Stimulated activated CD4-positive, alpha-beta T cell treated with anti-CD3 and anti-CD28 coated beads, Interleukin-1b, Interleukin-23, amount 100 ng/mL, for 48 hours (primary cell): Measurements from ENCODE around the gene DST.

Experiments
- DNase-seq: peaks from one replicate; pipeline ENCODE4 v3.0.0-alpha.2; 2020

Gene DST

GRCh38 chr6:56618050-56618449 lies 24.6 kb downstream of the DST start:
- DNase-seq: no peak

GRCh38 chr6:56616967-56617366 lies 25.7 kb downstream of the DST start:
- DNase-seq: no peak

- DNase-seq: no peak
Observed at GRCh38 chr6:56613247-56613851, 29.3 kb downstream of the DST start.

GRCh38 chr6:56608332-56608731 lies 34.4 kb downstream of the DST start:
- no peak for DNase-seq

GRCh38 chr6:56607111-56607752 lies 35.5 kb downstream of the DST start:
- no peak for DNase-seq

GRCh38 chr6:56605435-56605834 lies 37.3 kb downstream of the DST start:
- DNase-seq: no peak

DNA sequence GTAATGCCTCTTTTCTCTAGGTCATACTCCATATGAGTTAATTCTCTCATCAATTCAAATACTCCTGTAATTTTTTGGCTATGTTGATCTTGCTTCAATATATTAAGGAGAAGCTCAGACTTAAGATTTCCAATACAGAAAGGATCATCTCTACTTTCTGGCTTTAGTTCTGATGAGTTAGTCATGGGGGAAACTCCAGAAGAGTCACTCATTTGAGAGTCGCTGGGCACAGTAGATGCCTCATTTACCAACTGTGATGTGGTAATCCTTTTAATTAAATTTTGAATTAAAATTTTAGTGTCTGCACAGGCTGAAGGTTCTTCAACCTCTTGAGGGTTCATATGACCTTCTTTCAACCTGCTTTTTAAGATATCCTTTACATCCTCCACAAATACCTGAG lies 38.5 kb downstream of the DST start:
- no peak for DNase-seq

- no peak for DNase-seq
Observed at GRCh38 chr6:56601390-56601789, 41.3 kb downstream of the DST start.

DNA sequence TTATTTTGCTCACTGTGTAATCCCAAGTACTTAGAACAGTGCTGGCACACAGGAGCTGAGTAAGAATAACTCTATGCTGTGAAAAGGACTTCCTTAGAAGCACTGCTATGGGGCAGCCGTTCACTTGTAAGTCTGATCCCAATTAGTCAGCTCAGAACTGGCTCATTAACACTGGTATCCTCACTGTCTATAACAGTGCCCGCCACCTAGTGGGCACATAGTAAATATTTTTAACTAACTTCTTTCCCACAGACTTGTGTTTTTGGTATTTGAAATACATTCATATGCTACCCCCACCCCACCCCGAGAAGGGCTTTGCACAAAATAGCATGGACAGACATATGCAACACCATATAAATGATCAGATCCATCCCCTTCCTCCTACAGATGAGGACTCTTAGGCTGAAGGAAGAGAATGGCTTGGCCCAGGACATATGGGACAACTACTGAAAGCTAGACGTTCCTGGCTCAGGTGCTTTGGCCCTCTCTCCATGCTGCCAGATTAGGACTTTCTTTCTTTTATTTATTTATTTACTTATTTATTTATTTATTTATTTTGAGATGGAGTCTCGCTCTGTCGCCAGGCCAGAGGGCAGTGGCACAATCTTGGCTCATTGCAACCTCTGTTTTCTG lies 47.1 kb downstream of the DST start:
- peak; percentile 51 for DNase-seq

GRCh38 chr6:56594699-56595098 lies 48.0 kb downstream of the DST start:
- DNase-seq: no peak

DNA sequence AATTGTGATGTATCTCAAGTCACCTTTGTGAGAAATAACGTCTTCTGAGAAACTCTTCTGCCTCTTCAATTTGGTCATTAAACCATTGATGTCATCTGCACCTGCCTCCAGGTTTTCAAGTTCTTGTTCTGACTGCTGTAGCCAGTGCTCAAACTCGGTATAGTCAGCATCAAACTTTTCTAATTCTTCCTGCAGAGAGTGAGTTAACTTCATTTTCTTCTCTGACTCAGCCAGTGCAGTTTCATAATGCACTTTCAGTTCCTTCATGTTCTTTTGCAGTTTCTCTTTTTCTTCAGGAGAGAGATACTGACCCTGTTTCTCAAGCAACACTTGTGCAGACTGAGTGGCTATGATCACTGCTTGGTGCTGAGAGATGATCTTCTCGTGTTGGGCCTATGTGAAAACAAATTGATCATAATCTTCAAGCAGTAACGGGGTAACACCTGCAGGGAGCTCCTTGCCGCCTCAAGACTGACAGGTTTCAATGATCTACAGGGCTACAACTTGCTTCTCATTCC lies 48.8 kb downstream of the DST start:
- peak; percentile 56 for DNase-seq

DNA sequence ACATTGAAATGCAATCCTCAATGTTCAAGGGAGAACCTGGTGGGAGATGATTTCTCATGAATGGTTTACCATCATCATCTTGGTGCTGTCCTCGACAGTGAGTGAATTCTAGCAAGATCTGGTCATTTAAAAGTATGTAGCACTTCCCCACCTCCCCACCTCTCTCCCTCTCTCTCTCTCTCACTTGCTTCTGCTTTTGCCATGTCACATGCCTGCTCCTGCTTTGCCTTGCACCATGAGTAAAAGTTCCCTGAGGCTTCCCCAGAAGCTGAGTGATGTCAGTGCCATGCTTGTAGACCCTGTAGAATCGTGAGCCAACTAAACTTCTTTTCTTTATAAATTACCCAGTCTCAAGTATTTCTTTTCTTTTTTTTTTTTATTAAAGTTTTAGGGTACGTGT lies 60.5 kb downstream of the DST start:
- DNase-seq: no peak

DNA sequence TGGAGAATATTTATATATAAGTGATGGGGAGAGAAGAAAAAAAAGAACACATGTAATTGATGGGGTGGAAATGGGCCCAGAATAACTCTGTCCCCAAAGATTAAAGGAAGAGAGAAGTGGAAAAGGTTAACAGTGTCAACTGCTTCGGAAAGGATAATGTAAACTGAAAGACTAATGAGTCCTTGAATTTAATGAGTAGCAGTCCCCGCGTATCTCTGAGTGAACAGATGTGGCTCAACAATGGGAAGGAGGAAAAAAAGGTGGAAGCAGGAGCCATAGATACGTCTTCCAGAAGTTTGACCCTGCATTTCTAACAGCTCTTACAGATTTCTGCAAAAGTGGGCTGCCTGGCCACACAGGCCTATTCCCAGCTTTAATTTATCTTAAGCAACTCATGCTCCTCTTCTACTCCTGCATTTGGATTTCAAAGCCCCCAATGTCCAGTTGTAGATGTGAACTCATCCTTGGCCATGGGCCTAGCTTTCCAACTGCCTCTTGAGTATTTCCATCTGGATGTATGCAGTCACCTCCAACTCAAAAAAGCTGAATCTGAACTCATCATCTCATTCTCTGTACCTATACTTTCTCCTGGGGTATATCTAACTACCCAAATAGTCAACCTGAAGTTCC lies 61.3 kb downstream of the DST start:
- DNase-seq: no peak

GRCh38 chr6:56580271-56580670 lies 62.4 kb downstream of the DST start:
- DNase-seq: no peak

GRCh38 chr6:56579155-56579851 lies 63.4 kb downstream of the DST start:
- no peak for DNase-seq

DNA sequence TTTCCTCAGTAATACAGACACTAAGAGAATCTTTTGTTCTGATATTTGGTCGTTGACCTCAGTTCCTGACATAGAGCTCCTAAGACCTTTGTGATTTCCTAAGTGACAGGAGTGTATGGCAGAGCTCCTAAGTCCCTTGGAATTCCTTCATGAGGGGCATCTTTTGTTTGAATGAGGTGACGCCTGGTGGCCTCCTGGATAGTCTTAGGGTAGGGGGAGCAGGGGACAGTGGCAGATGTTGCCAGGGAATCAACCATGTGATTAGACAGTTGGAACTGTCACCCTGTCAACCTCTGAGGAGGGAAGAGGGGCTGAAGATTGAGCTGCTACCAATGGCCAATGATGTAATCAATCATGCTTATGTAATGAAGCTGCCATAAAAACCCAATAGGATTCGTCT lies 67.0 kb downstream of the DST start:
- DNase-seq: no peak

DNA sequence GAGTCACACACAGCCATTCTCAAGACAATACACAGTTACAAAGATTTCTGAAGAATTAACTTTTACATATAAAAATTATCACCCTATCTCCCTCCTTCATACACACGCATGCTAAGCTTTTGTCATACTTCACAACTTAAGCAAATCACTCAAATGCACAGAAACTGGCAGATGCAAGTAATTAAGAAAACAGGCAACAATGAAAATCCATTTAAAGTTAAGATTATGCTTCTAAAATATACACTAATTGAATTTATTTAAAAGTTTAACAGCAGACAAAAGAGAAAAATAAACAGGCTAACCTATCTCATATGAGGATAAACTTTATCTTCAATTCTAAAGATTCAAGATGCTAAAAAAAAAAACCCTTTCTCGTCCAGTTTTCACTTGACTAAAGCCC lies 68.4 kb downstream of the DST start:
- DNase-seq: no peak

- DNase-seq: no peak
Observed at GRCh38 chr6:56573624-56574023, 69.1 kb downstream of the DST start.

DNA sequence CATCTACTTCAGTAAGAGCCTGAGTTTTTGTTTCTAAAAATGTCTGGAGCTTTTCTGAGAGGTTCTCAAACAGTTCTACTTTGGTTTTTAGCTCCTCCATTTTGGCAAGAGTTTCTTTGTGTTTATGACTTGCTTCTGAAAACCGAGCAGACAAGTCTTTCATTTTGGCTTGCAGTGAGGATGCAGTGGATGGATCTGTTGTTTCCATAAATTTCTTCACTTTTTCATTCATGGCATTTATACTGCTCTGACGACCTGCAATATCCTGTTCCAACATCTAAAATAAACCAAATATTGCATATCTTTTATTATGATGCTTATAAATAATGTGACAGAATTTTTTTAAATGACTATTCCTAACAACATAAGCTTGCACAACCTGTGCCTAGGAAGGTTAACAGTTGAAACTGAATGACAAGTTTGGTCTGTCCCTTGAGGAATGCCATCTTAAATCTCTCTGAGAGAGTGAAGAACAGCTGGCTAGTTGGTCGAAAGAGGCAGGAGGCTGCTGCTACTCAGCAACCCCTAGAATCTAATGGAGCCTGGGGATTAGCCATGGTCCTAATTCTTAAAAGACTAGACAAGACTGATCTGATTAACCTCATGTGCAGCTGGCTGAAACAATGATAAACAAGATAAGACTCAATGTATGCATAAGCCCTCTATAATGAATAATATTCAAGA lies 69.8 kb downstream of the DST start:
- no peak for DNase-seq

DNA sequence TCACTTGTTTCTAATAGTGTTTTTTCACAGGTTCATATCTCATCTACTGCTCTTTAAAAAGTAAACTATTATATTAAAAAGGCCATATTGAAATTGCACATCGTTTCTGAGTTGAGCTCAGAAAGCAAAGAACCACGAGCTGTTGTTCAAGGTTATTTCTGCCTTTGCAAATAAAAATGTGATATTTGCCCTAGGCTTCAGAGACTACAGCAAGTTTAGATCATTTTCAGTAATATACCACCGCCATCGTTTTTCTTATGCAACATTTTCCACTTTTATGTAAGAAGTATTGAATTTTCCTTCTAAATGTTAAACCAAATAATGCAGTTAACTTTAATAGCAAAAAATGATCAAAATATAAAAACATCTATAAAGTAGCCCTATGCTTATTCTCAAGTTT lies 71.1 kb downstream of the DST start:
- DNase-seq: no peak

DNA sequence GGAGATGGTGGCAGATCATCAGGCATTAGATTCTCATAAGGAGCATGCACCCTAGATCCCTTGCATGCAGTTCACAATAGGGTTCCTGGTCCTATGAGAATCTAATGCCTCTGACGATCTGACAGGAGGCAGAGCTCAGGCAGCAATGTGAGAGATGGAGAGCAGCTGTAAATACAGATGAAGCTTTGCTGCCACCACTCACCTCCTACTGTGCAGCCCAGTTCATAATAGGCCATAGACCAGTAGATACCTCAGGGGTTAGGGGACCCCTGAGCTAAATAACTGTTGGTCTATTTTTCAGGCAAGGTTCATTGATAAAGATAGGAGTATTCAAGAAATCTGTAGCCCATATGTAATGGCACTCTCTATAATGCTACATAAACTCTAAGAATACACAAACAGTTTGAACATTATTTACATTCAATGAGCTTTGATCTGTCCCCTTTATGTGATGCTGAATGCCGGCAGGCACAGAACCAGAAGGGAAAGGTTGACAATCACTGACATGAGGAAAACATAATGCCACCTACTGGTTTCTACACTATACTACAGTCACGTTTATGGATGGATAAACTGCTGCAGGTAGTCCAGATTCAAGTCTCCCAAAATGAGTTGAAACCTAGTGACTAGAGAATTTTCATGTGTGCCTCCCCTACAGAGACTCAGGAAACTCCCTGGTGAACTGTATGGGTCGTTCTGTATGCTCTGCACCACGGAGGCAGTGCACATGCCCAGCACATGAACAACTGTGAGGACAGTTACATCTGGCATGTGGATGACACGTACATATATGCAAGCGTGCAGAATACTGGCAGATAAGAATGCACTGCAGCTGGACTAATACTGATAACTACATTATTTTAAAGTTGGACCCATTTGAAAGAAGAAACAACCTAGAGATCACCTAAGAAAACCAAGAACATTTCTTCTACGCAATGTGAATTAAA lies 72.0 kb downstream of the DST start:
- DNase-seq: no peak

DNA sequence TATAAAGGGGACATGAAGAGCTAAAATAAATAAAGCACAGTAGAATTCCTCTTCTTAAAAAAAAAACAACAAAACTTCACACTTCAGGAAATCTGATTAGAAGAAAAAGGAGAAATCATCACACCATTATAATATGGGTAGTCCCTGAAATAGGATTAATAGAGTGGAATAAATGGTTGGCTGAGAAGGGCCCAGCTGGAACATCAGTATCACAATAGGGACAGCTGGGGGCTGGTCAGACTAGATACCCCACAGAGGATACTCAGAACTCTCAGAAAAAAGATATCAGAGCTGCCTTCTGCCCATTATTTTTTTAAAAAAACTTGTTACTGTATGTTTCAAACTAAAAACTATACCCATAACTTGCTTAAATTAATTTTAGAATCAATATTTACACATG lies 75.2 kb downstream of the DST start:
- no peak for DNase-seq
